Endometrial microvascular endothelial cells (primary cell): Measurements from ENCODE around the gene NPDC1. TPM values are rescaled to one million over a fixed set of nuclear protein-coding genes. Genes with fewer than 3 reads are reported as not detected.
"Not testable (repeated sequence)": the region's sequence is repeated elsewhere in the genome, so short reads cannot be mapped to it uniquely, and the experiment has no call there.

Source experiments
- in situ Hi-C: cut with HindIII; loops from 2 replicates; pipeline ENCODE4 v1.10.0; 2017; ENCODE audit warnings: low sequenced_read_pairs, low pct_unique_long_range_greater_than_20kb; ENCODE audit errors: inconsistent ontology term
- total RNA-seq: library from RNA; depleted of rRNA; stranded (reverse); fragments of >200 nt; gene quantifications from one replicate; pipeline ENCODE4 v1.2.3, GENCODE V29; 2015; ENCODE audit errors: inconsistent ontology term

The NPDC1 gene
- total RNA-seq, 1 donor from 2014 or later = 65.7 TPM

- in situ Hi-C loops = no loop called here
These were observed 1.3 kb downstream of the NPDC1 start for GRCh38 chr9:137044502-137045177.

GRCh38 chr9:137044037-137044436 is 1.9 kb downstream of the NPDC1 start:
- in situ Hi-C loops = no loop called here

GRCh38 chr9:137042751-137043727 is 2.9 kb downstream of the NPDC1 start:
- in situ Hi-C loops = no loop called here

- in situ Hi-C loops = no loop called here
These were observed 4.9 kb downstream of the NPDC1 start for GRCh38 chr9:137041124-137041523.

GRCh38 chr9:137040568-137040967 is 5.4 kb downstream of the NPDC1 start:
- in situ Hi-C loops = no loop called here

- in situ Hi-C loops = no loop called here
These were observed 6.2 kb downstream of the NPDC1 start for GRCh38 chr9:137039611-137040366.

- in situ Hi-C loops = no loop called here
These were observed 7.1 kb downstream of the NPDC1 start for GRCh38 chr9:137038916-137039315.

GRCh38 chr9:137037483-137037882 is 8.5 kb downstream of the NPDC1 start:
- in situ Hi-C loops = no loop called here

- in situ Hi-C loops = no loop called here
These were observed 8.9 kb downstream of the NPDC1 start for GRCh38 chr9:137037035-137037434.

GRCh38 chr9:137035937-137036336 is 10.0 kb downstream of the NPDC1 start:
- in situ Hi-C loops = no loop called here

GRCh38 chr9:137035507-137035834 is 10.5 kb downstream of the NPDC1 start:
- in situ Hi-C loops = no loop called here

GRCh38 chr9:137034709-137035506 is 11.1 kb downstream of the NPDC1 start:
- in situ Hi-C loops = no loop called here

GRCh38 chr9:137034039-137034708 is 11.8 kb downstream of the NPDC1 start:
- in situ Hi-C loops = no loop called here

GRCh38 chr9:137033481-137033880 is 12.5 kb downstream of the NPDC1 start:
- in situ Hi-C loops = not testable (repeated sequence)

- in situ Hi-C loops = no loop called here
These were observed 13.1 kb downstream of the NPDC1 start for GRCh38 chr9:137032858-137033257.

GRCh38 chr9:137031904-137032640 is 13.9 kb downstream of the NPDC1 start, which contains the start of gene FUT7:
Gene FUT7, minus strand, starts transcription at chr9:137032088. Its CDS starts 97 bp downstream, at chr9:137031991.
- in situ Hi-C loops = no loop called here
